Measurements from ENCODE around the gene SHH.

GRCh38 chr7:155806096-155806871 lies 6.0 kb downstream of the SHH start:
- TF ChIP-seq CTCF (IDR thresholded peaks at IDR 0.05) = no peak
- TF ChIP-seq POLR2AphosphoS5 (IDR thresholded peaks at IDR 0.05) = no peak

Data from prostate gland (tissue), 2 donors.